Dedifferentiated amniotic fluid mesenchymal stem cell (primary cell): Measurements from ENCODE around the gene FDXACB1.
A peak's percentile ranks its signal among the peaks of the same experiment; 100 is the strongest.

ENCODE experiments used
- DNase-seq: peaks from one replicate; pipeline ENCODE4 v3.0.0-alpha.2; 2016; ENCODE audit errors: extremely low spot score

The FDXACB1 gene

DNA sequence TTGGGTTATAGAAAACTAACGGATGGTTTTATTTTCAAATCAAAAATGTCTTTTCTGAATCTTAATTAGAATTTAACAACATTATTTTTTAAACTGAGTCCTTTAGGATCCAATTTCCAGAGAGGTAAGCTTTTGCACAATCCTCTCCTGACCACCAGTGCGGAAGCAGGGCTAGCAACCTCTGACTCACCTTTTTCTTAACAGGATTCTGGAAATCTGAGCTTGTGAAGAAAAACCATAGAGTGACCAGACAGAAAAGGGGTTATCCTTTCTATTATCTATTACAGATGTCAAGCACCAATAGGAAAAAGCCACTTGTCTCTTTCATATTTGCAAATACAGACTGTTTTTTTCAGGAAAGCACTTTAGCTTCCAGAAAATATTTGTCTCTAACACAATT lies 32.9 kb downstream of the FDXACB1 start:
- DNase-seq = no peak

DNA sequence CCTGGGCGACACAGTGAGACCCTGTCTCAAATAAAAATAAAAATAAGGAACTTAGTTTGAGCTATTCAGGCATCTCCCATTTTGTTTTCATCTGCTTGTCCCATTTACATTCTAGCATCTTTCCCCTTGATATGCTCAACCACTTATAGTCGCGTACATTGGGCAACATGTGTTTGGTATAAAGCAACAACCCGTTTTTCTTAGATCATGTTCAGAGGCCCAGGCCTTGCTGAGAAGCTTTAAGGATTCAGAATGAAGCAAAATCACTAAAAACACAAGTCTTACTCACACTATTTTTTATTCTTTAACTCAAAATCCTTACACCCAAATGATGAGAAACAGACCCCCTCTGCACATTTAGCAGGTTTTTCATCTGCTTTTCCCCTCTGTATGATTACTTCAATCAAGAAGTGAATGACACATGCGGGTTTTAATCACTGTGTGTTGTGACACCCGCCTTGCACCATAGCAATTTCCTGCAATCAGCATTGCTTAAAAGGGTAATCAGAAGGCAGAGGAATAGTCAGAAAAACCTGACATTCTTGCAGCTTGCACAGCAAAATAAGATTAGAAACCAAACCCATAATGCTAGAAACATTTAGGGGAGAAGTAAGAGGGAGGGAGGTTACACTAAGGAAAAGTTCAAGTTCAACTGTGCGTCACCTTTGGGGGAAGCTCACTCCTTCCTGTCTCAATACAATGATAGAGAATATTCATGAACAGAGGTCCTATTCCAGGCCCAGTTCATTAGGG lies 33.5 kb downstream of the FDXACB1 start:
- no peak for DNase-seq

DNA sequence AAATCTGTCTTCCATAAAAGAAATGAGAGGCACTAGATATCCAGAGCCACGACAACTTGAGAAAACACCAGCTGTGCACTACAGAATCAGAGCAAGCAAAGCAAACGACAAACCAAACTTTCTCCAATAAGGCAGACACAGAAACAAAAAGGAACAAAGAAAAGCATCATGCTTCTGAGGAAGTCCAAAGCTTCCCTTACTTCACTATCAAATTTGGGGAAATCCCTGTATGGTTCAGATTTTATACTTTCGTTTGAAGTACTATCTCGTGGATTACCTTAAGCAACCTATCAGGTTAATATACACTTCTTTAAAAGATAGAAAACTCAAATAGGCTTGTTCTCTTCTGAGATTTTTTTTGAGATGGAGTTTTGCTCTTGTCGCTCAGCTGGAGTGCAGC lies 35.3 kb downstream of the FDXACB1 start:
- no peak for DNase-seq

DNA sequence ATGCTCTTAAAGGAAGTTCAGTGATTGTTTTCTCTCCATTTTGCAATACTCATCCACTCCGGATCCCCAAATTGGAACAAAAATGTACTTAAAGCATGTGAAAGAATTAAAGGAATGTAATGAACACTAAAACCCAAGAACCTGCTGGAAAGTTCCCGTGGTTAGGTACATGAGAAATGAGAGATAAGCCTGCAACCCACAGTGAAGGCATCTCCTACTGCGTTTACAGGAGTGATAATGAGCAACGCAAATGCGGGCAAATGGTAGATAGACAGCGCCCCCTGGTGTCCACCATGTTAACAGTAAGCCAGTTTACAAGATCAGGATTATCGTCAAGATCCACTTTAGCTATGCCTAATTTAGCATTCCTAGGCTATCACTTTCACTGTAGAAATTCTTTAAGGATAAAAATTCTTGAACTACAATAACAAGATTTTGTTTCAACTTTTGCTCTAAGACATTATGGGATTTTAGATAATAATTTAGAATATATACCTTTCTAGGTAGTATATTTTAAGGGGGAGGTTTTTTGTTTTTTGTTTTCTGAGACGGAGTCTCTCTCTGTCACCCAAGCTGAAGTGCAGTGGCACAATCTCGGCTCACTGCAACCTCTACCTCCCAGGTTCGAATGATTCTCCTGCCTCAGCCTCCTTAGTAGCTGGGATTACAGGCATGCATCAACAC lies 37.5 kb downstream of the FDXACB1 start:
- peak; percentile 91 for DNase-seq

DNA sequence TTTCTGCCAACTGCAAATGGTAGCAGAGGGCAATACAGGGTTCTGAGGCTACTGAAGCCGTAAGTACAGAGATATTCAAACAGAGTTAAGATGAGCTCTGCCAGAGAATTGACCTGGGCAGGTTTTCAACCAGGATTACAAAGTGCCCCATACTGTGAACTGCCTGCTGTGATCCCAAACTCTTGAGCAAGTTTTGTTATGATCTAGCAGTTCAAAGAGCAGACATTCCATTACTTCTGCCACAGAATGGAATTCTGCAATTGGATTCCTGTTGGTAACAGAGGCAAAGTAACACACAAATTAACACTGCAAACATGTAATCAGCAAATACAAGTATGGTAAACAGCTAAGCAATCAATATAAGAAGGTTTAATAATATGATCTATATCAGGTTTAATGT lies 38.8 kb downstream of the FDXACB1 start:
- no peak for DNase-seq

DNA sequence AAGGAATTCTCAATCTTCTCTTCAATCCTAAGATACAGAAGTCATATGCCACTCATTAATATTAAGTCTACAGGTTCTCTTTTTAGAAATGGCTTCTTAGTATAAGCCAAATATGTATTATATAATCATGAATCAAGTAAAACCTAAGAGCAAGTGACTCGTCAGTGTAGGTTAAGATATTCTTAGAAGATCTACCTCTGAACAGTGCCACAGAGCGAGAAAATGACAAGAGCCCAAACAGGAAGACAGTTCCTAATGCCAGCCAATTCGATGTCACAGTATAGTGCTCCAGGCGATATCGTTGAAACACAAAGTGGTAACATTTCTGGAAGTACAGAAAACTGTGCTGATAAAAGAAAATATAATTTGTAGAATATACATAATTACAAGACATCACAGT lies 40.9 kb downstream of the FDXACB1 start:
- no peak for DNase-seq

DNA sequence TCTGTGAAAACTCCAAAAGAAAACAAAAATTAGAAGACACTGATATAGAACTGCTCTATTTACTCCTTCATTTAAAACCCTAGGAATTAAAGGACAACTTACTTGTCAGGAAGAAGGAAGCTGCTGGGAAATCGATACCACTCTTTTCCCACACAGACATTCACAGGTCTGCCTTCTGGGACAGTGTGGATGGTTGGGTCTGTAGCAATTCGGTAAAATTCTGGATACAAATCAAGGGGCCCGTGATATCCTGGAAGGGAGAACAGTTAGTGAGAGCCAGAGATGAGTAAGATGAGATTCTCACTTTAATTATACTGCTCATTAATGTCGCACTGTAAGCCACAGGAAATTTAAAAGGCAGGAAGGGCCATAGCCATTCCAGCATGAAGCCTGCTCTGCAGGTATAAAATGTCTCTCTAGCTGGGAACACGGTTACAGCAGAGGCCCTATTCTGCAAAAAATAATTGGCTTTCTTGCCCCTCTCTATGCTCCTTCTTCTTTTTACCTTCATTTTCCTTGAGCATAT lies 41.5 kb downstream of the FDXACB1 start:
- no peak for DNase-seq

DNA sequence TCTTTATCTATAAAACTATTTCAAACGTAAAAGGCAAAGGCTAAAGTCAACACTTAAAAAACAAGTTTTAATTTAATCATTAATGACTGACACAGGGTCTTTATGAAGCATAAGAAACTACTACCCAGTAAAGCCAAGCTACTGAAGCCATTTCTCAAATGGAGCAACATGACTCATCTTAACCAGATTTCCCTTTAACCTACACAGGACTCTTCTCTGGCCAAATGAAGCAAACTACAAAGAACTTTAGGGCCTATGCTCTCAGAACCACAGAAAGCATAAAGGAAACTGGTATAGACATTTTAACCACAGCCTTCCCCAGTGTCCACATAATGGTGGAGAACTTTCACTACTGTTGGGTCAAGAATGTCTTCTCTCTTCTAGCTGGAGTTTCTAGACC lies 42.2 kb downstream of the FDXACB1 start:
- DNase-seq = no peak

DNA sequence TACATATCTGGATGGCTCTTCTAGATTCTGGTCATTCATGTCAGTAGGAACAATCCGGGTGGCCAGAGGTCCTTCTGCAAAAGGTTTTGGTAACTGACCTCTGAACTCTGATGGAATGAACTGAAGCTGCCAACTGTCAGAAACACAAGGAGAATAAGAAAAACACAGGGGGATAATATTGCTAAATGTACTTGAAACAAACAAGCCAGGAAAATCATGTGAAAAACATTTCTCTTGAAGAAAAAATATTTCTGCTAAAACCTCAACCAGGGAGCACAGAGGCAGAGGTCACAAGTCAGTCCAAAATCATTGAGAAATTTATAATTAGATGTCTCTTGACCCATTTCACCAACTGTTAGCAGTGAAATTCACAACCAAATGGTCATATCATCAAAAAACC lies 42.8 kb downstream of the FDXACB1 start:
- DNase-seq = no peak

DNA sequence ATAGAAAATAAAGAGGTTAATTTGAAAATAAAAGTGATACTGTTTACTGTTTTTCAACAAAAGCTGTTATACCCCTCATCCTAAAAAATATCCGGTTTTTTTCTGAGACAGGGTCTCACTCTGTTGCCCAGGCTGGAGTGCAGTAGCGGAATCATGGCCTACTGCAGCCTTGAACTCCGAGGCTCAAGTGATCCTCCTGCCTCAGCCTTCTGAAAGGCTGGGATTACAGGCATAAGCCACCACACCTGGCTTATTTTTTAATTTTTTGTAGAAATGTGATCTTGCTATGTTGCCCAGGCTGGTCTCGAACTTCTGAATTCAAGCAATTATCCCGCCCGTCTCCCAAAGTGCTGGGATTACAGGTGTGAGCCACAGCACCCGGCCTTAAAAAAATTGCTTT lies 43.3 kb downstream of the FDXACB1 start:
- no peak for DNase-seq

DNA sequence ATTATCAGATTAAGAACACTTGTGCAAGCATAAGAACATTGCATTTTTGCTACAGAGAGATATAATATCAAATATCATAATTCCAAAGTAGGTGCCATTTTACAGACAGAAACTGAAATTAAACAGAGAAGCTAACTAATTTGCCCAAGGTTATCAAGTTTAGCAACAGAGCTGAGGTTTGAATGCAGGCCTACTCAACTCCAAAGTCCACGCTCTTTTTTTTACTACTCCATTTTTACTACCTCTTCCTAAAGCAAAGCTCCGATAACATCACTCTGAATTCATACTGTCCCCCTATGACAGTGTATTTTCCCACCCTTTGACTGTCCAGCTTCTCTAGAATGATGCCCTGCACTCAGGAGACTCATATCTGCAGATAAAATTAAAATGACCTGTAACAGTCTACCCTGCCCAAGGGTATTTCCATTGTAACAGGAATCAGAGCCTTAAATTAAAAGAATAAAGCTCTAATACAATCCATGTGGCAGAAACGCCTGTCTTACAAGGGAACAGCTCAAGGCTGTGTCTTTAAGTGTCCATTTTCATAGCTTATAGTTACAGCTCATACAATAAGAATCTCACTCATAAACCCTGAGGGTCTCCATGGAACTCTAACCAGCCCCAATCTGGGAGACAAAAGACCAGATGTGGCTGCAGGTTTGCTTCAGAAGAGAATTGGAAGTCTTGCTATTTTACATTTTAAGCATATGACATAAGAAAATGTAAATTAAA lies 44.4 kb downstream of the FDXACB1 start:
- DNase-seq = no peak

DNA sequence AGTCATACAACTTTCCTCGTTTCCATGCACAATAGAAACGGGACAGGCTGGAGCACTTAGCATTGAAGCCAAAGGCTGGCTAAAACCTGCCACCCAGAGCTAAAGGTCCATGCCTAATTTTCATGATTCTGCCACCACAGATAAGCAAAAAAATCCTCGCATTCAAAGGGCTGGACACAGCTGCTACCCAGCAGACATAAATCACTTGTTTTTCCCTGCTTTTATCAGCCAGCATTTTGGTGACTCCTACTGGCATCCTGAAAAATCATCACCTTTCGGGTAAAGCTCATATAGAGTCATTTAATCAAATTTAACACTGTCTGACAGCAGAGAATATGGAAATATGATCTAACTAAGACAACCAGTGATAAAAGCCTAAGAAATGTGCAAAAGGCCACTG lies 45.4 kb downstream of the FDXACB1 start:
- no peak for DNase-seq

DNA sequence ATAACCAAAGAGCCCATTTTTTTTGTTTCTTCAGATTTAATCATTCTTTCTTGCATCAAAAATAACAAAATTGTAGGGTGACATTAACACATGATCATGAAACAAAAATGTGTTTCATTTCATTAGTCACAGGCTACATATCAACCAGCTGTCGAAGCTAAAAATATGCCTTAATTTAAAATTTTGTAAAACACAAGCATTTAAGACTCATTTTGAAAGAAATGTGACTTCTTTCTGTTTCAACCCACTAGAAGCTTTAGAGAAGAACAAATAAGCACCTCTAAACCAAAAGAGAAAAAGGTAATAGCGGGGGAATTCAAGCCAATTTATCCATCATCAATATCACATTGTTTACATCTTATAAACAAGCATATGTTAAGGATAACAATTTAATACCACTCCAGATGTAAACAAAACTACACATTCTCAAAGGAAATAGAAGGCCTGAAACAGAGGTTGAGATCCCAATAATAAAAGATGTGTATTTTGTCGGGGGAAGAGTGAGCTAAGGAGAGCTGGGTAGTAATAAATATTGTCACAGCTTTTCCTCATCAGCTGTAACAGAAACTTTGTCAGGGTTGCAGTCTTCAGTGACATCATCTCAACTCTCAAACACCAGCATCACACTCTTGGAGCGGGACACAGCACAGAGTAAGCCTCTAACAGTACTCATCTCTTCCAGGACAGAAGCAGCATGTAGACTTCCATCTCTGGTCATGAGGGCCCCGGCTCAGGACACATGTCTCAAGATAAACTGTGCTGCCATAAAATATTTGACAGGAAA lies 49.6 kb downstream of the FDXACB1 start:
- DNase-seq = no peak

DNA sequence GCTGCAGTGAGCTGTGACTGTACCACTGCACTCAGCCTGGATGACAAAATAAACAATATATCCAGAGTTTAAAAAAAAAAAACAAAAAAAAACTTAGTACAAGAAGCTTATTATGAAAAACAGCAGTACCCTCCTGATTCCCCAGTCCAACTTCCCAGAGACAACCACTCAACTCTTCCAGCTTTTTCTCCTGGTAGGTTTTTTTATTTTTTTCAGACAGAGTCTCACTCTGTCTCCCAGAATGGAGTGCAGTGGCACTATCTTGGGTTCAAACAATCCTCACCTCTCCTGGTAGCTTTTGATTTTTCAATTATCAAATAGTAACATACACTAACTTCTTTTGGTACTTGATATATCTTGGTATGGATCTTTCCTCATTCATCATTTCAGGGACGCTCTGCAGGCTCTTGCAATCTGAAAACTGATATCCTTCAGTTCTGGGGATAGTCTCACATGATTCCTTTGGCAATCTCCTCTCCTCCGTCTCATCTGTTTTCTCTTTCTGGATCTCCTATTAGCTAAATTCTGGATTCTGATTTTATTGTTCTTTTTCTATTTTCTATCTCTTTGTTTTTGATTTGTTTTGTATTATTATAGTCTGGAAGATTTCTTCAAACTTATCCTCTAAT lies 52.5 kb downstream of the FDXACB1 start:
- DNase-seq = no peak
